DND-41 (cell line): ENCODE results near the gene CFAP61.

Experiments used
- ATAC-seq: fragments of 200-7000 bp; cut with Tn5 transposase; 3 replicates; pipeline ENCODE4 v1.9.1; 2021; ENCODE audit warnings: low read depth; ENCODE audit not compliant: insufficient read depth
- DNase-seq: peaks from one replicate; pipeline ENCODE4 v3.0.0-alpha.2; 2020
- H2AFZ ChIP-seq: 2 replicates; pipeline ENCODE4 v1.6.0; 2012; ENCODE audit warnings: low read depth, low read length
- H3K27ac ChIP-seq: 2 replicates; pipeline ENCODE4 v1.5.1; 2012; ENCODE audit warnings: low read length, inconsistent platforms
- H3K27me3 ChIP-seq: fragments of 200-600 bp; sonication (generic); 2 replicates; pipeline ENCODE4 v1.6.0; 2012; ENCODE audit warnings: low read length, mild to moderate bottlenecking, inconsistent platforms; ENCODE audit not compliant: insufficient read depth, poor library complexity
- H3K36me3 ChIP-seq: 2 replicates; pipeline ENCODE4 v1.5.1; 2012; ENCODE audit warnings: low read length, inconsistent platforms; ENCODE audit not compliant: insufficient read depth
- H3K4me1 ChIP-seq: 2 replicates; pipeline ENCODE4 v1.5.1; 2012; ENCODE audit warnings: mild to moderate bottlenecking, low read length; ENCODE audit not compliant: insufficient read depth
- H3K4me2 ChIP-seq: 2 replicates; pipeline ENCODE4 v1.6.0; 2012; ENCODE audit warnings: mild to moderate bottlenecking, moderate library complexity, low read length, inconsistent platforms; ENCODE audit not compliant: insufficient read depth
- H3K4me3 ChIP-seq, 2 experiments: fragments of 200-600 bp in 1 of 2; shearing (Covaris generic) in 1 of 2; 2 replicates each; pipeline ENCODE4 v1.5.1; 2012 to 2016; ENCODE audit warnings: inconsistent platforms in 2 of 2, low read length in 2 of 2, mild to moderate bottlenecking in 2 of 2, low read depth in 1 of 2, moderate library complexity in 1 of 2
- H3K79me2 ChIP-seq: 2 replicates; pipeline ENCODE4 v1.6.0; 2012; ENCODE audit warnings: low read length, inconsistent platforms; ENCODE audit not compliant: insufficient read depth
- H3K9ac ChIP-seq: 2 replicates; pipeline ENCODE4 v1.6.0; 2012; ENCODE audit warnings: low read depth, mild to moderate bottlenecking, inconsistent platforms, low read length, moderate library complexity
- H3K9me3 ChIP-seq: 2 replicates; pipeline ENCODE4 v1.5.1; 2012; ENCODE audit warnings: low read length, moderate library complexity, mild to moderate bottlenecking, inconsistent platforms; ENCODE audit not compliant: insufficient read depth, severe bottlenecking
- H4K20me1 ChIP-seq: 2 replicates; pipeline ENCODE4 v1.6.0; 2012; ENCODE audit warnings: low read length; ENCODE audit not compliant: insufficient read depth
- CTCF ChIP-seq: IDR thresholded peaks from 2 replicates; pipeline ENCODE4 v1.5.1; 2012; ENCODE audit warnings: borderline replicate concordance, low read length, moderate library complexity, mild to moderate bottlenecking; ENCODE audit not compliant: poor library complexity, severe bottlenecking; ENCODE audit errors: extremely low read depth
- EZH2 ChIP-seq: IDR thresholded peaks from 3 replicates; pipeline ENCODE4 v1.6.1; 2012; ENCODE audit warnings: borderline replicate concordance, low read depth, mild to moderate bottlenecking, moderate library complexity, low read length, inconsistent platforms; ENCODE audit not compliant: severe bottlenecking

Gene CFAP61

GRCh38 chr20:20333866-20334265 lies 281.5 kb downstream of the CFAP61 start:
- H4K20me1 ChIP-seq, result no peaks in the 10 kb centered on the region
- ATAC-seq (no peak), DNase-seq (no peak)
- no peak overlapping the region for H3K9ac ChIP-seq
- no peak overlapping the region for H3K4me3 ChIP-seq
- no peaks in the 10 kb centered on the region for H3K4me1 ChIP-seq
- H3K4me2 ChIP-seq, result no peak overlapping the region
- H3K79me2 ChIP-seq, result no peaks in the 10 kb centered on the region
- H3K36me3 ChIP-seq, result no peaks in the 10 kb centered on the region
- no peak overlapping the region for H2AFZ ChIP-seq
- no peak overlapping the region for H3K27ac ChIP-seq
- no peak for TF ChIP-seq CTCF
- TF ChIP-seq EZH2, result no peak
- H3K9me3 ChIP-seq, result no peaks in the 10 kb centered on the region
- H3K27me3 ChIP-seq, result peaks cover 7% of the 10 kb centered on the region

GRCh38 chr20:20334489-20334888 lies 282.2 kb downstream of the CFAP61 start:
- no peak overlapping the region for H3K4me3 ChIP-seq
- H3K79me2 ChIP-seq, result no peaks in the 10 kb centered on the region
- H3K4me2 ChIP-seq, result no peak overlapping the region
- no peak overlapping the region for H2AFZ ChIP-seq
- no peak overlapping the region for H3K9ac ChIP-seq
- H4K20me1 ChIP-seq, result no peaks in the 10 kb centered on the region
- no peaks in the 10 kb centered on the region for H3K9me3 ChIP-seq
- ATAC-seq (no peak), DNase-seq (no peak)
- H3K27ac ChIP-seq, result no peak overlapping the region
- TF ChIP-seq EZH2, result no peak
- TF ChIP-seq CTCF, result no peak
- H3K36me3 ChIP-seq, result no peaks in the 10 kb centered on the region
- no peaks in the 10 kb centered on the region for H3K4me1 ChIP-seq
- peaks cover 7% of the 10 kb centered on the region for H3K27me3 ChIP-seq

GRCh38 chr20:20338133-20338730 lies 285.9 kb downstream of the CFAP61 start:
- H3K4me3 ChIP-seq, result no peak overlapping the region
- no peaks in the 10 kb centered on the region for H3K79me2 ChIP-seq
- H3K9ac ChIP-seq, result no peak overlapping the region
- H3K9me3 ChIP-seq, result no peaks in the 10 kb centered on the region
- no peaks in the 10 kb centered on the region for H3K36me3 ChIP-seq
- H3K4me1 ChIP-seq, result no peaks in the 10 kb centered on the region
- no peak overlapping the region for H3K27ac ChIP-seq
- H3K27me3 ChIP-seq, result no peaks in the 10 kb centered on the region
- ATAC-seq (no peak), DNase-seq (no peak)
- no peaks in the 10 kb centered on the region for H4K20me1 ChIP-seq
- H3K4me2 ChIP-seq, result no peak overlapping the region
- H2AFZ ChIP-seq, result no peak overlapping the region
- TF ChIP-seq CTCF (no peak), EZH2 (no peak)

- H3K9ac ChIP-seq, result no peak overlapping the region
- no peak overlapping the region for H3K27ac ChIP-seq
- H3K79me2 ChIP-seq, result no peaks in the 10 kb centered on the region
- no peak overlapping the region for H2AFZ ChIP-seq
- H3K9me3 ChIP-seq, result no peaks in the 10 kb centered on the region
- ATAC-seq, result no peak
- DNase-seq, result no peak
- no peak overlapping the region for H3K4me2 ChIP-seq
- H3K4me3 ChIP-seq, result no peak overlapping the region
- H3K4me1 ChIP-seq, result no peaks in the 10 kb centered on the region
- H3K27me3 ChIP-seq, result no peaks in the 10 kb centered on the region
- TF ChIP-seq CTCF, result no peak
- no peak for TF ChIP-seq EZH2
- H4K20me1 ChIP-seq, result no peaks in the 10 kb centered on the region
- H3K36me3 ChIP-seq, result no peaks in the 10 kb centered on the region
Measured at GRCh38 chr20:20340443-20340842, 288.1 kb downstream of the CFAP61 start.
